ENCODE results near the gene MCC. TPM values are rescaled to one million over a fixed set of nuclear protein-coding genes. Genes with fewer than 3 reads are reported as not detected.

MCC gene
- total RNA-seq, 1 experiment from 2014 or later, result 0.41 TPM

GRCh38 chr5:113267361-113267900, 220.8 kb downstream of the MCC start:
- no TSS peak for BruUV-seq (replicated peaks)
- ChIA-PET POLR2A (no interaction called here), CTCF (no interaction called here)
- intact Hi-C loops (cut with micrococcal nuclease; ENCODE audit: unreplicated experiment) (no loop called here), in situ Hi-C loops (cut with HindIII; ENCODE audit: low pct_unique_long_range_greater_than_20kb, low sequenced_read_pairs) (no loop called here)
- Histone ChIP-seq H3K36me3 (ENCODE audit: control insufficient read depth, insufficient read depth, low read length) (no peaks in the 10 kb centered on the region), H3K4me3 (ENCODE audit: low read depth in 2 of 2, low read length in 2 of 2) (no peak overlapping the region), H3K27me3 (ENCODE audit: control insufficient read depth, insufficient read depth, low read length) (no peaks in the 10 kb centered on the region), H3K27ac (ENCODE audit: low read length) (no peak overlapping the region), H3K9me3 (ENCODE audit: control insufficient read depth, insufficient read depth, low read depth, low read length) (no peaks in the 10 kb centered on the region), H3K4me1 (ENCODE audit: control insufficient read depth, insufficient read depth, low read length) (no peaks in the 10 kb centered on the region)
- DNase-seq (ENCODE audit: low read depth, low spot score), result no peak
- TF ChIP-seq SIN3A (IDR thresholded peaks at IDR 0.05; ENCODE audit: borderline replicate concordance, insufficient read depth, low read depth, low read length) (no peak), REST (IDR thresholded peaks at IDR 0.05; ENCODE audit: insufficient read depth in 1 of 2, low read depth in 2 of 2, low read length in 1 of 2) (no peak), TCF7L2 (IDR thresholded peaks at IDR 0.05; ENCODE audit: low read depth, low read length) (no peak)
- TF ChIP-seq, protein P1, sequence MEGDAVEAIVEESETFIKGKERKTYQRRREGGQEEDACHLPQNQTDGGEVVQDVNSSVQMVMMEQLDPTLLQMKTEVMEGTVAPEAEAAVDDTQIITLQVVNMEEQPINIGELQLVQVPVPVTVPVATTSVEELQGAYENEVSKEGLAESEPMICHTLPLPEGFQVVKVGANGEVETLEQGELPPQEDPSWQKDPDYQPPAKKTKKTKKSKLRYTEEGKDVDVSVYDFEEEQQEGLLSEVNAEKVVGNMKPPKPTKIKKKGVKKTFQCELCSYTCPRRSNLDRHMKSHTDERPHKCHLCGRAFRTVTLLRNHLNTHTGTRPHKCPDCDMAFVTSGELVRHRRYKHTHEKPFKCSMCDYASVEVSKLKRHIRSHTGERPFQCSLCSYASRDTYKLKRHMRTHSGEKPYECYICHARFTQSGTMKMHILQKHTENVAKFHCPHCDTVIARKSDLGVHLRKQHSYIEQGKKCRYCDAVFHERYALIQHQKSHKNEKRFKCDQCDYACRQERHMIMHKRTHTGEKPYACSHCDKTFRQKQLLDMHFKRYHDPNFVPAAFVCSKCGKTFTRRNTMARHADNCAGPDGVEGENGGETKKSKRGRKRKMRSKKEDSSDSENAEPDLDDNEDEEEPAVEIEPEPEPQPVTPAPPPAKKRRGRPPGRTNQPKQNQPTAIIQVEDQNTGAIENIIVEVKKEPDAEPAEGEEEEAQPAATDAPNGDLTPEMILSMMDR (IDR thresholded peaks at IDR 0.05), result no peak
- ATAC-seq, result no peak

GRCh38 chr5:113266913-113267227, 221.4 kb downstream of the MCC start:
- in situ Hi-C loops (cut with HindIII; ENCODE audit: low pct_unique_long_range_greater_than_20kb, low sequenced_read_pairs), result no loop called here
- Histone ChIP-seq H3K4me1 (ENCODE audit: control insufficient read depth, insufficient read depth, low read length) (no peaks in the 10 kb centered on the region), H3K27me3 (ENCODE audit: control insufficient read depth, insufficient read depth, low read length) (no peaks in the 10 kb centered on the region), H3K9me3 (ENCODE audit: control insufficient read depth, insufficient read depth, low read depth, low read length) (no peaks in the 10 kb centered on the region), H3K27ac (ENCODE audit: low read length) (no peak overlapping the region), H3K36me3 (ENCODE audit: control insufficient read depth, insufficient read depth, low read length) (no peaks in the 10 kb centered on the region), H3K4me3 (ENCODE audit: low read depth in 2 of 2, low read length in 2 of 2) (no peak overlapping the region)
- no peak for ATAC-seq
- ChIA-PET CTCF (no interaction called here), POLR2A (no interaction called here)
- DNase-seq (ENCODE audit: low read depth, low spot score), result no peak
- BruUV-seq (replicated peaks), result no TSS peak
- TF ChIP-seq SIN3A (IDR thresholded peaks at IDR 0.05; ENCODE audit: borderline replicate concordance, insufficient read depth, low read depth, low read length), result no peak
- no peak for TF ChIP-seq POLR2AphosphoS5 (IDR thresholded peaks at IDR 0.05; ENCODE audit: low read depth, low read length)
- TF ChIP-seq, protein P1 (IDR thresholded peaks at IDR 0.05), result no peak
- no peak for TF ChIP-seq REST (IDR thresholded peaks at IDR 0.05; ENCODE audit: insufficient read depth in 1 of 2, low read depth in 2 of 2, low read length in 1 of 2)
- no peak for TF ChIP-seq TCF7L2 (IDR thresholded peaks at IDR 0.05; ENCODE audit: low read depth, low read length)
- intact Hi-C loops (cut with micrococcal nuclease; ENCODE audit: unreplicated experiment), result no loop called here

Data from Panc1 (cell line).